Upper lobe of left lung (tissue), 6 donors: ENCODE data around the gene DYSF. TPM values are rescaled to one million over a fixed set of nuclear protein-coding genes. Genes with fewer than 3 reads are reported as not detected.

Experiments
- ATAC-seq, 2 donors: fragments of 200-7000 bp; cut with Tn5 transposase; one replicate each; pipeline ENCODE4 v1.9.1; 2022; ENCODE audit warnings: mild to moderate bottlenecking in 2 of 2, moderate library complexity in 2 of 2; ENCODE audit not compliant: low FRiP score in 2 of 2
- DNase-seq, 2 donors: peaks; one replicate each; pipeline ENCODE4 v3.0.0-alpha.2; 2019 to 2020
- H3K27ac ChIP-seq, 4 donors: fragments of 200-600 bp; sonication (generic); one replicate each; pipeline ENCODE4 v1.5.1; 2016 to 2019
- H3K27me3 ChIP-seq, 4 donors: fragments of 200-600 bp; sonication (generic); one replicate each; pipeline ENCODE4 v1.5.1; 2017 to 2019
- H3K36me3 ChIP-seq, 4 donors: fragments of 200-600 bp; sonication (generic); one replicate each; pipeline ENCODE4 v1.5.1; 2016 to 2019
- H3K4me1 ChIP-seq, 4 donors: fragments of 200-600 bp; sonication (generic); one replicate each; pipeline ENCODE4 v1.5.1; 2018 to 2019
- H3K4me3 ChIP-seq, 4 donors: fragments of 200-600 bp; sonication (generic); one replicate each; pipeline ENCODE4 v1.5.1; 2017 to 2019; ENCODE audit warnings: mild to moderate bottlenecking in 2 of 4, moderate library complexity in 1 of 4
- H3K9me3 ChIP-seq, 4 donors: fragments of 200-600 bp; sonication (generic); one replicate each; pipeline ENCODE4 v1.5.1; 2018 to 2019
- CTCF ChIP-seq, 6 experiments: fragments of 450-650 bp in 4 of 6; fragments of 200-600 bp in 2 of 6; sonication (generic) in 2 of 6; IDR thresholded peaks; one replicate each; pipeline ENCODE4 v1.5.1; 2016 to 2019; ENCODE audit warnings: antibody characterized with exemption in 6 of 6
- EP300 ChIP-seq, 4 donors: sonication (generic); formaldehyde crosslinking; IDR thresholded peaks; one replicate each; pipeline ENCODE4 v1.5.1; 2017; ENCODE audit warnings: antibody characterized with exemption in 4 of 4, control low read depth in 2 of 4
- POLR2A ChIP-seq, 4 donors: fragments of 450-650 bp; IDR thresholded peaks; one replicate each; pipeline ENCODE4 v1.5.1; 2016 to 2017; ENCODE audit warnings: antibody characterized with exemption in 4 of 4, mild to moderate bottlenecking in 2 of 4
- POLR2AphosphoS5 ChIP-seq, 2 donors: sonication (generic); formaldehyde crosslinking; IDR thresholded peaks; one replicate each; pipeline ENCODE4 v1.5.1; 2017; ENCODE audit warnings: antibody characterized with exemption in 2 of 2
- WGBS, 2 donors: methylation state at CpG; one replicate each; pipeline ENCODE4 v1.1.5; 2017 to 2018; 5-methylcytosine and 5-hydroxymethylcytosine counted together
- total RNA-seq, 6 donors: library from RNA; depleted of rRNA in 4 of 6; stranded (reverse); fragments of >200 nt in 4 of 6; gene quantifications; one replicate each; pipeline versions ENCODE4 v1.1.0 to v1.2.1, GENCODE V29; 2016 to 2021
- donor health status: DM: no; HTN: no; CAD: no; lungs with moderate emphysema.
- donor health status: DM: no; HTN: yes; CAD: no; lungs with severe emphysema.

The DYSF gene
- total RNA-seq, 6 donors from 2014 or later: 17.5 to 72.7 (median 42.7) TPM

DNA sequence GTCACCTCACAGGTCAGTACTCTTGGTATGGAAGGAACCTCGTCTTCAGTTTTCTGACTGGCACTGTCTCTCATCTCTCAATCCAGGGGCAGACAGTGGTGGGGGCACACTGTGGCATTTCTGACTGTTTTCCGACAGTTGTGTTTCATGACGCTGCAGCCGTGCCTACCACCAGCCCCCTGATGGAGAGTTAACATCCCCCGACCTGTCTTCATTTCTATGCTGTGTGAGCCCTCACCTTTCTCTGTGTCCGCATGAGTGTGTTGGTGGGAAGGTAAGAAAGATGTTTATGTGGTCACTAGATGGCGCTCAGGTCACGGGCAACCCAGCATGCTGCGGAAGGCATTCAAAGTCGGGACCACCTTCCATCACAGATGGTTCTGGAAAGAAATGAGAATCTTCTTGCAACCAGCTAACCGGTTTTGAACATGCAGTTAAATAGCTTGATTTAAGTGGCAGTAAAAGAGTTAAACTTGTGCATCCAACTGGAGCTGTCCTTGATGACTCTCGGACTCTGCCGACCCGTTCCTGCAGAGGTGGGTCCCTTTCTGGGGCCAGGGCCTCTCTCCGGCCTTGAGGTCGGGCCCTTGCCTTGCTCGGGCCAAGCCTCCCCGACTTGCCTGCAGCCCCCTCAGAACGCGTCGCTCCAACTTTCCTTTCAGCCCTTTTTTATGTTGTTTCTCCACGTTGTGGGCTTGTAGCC, 92.4 kb downstream of the DYSF start:
- DNase-seq (peak in 1 of 2 donors; percentile 42), ATAC-seq (peak; percentile 52 to 76)
- TF ChIP-seq EP300 (IDR thresholded peaks at IDR 0.05) (no peak), POLR2A (IDR thresholded peaks at IDR 0.05) (no peak), CTCF (IDR thresholded peaks at IDR 0.05) (peak; percentile 20 to 66 (median 52)), POLR2AphosphoS5 (IDR thresholded peaks at IDR 0.05) (no peak)
- Histone ChIP-seq H3K36me3 (peaks cover 0 to 17% (median 0%) of the 10 kb centered on the region in 4 donors), H3K9me3 (no peaks in the 10 kb centered on the region), H3K4me3 (peak overlapping the region in 2 of 4 donors; percentile 12 to 33), H3K27ac (peak overlapping the region; percentile 41 to 86 (median 65)), H3K27me3 (no peaks in the 10 kb centered on the region), H3K4me1 (peaks cover 0 to 14% (median 12%) of the 10 kb centered on the region in 4 donors)
- 41 to 42% methylated on average over 21 to 22 of the region's 22 CpGs for WGBS, 2 donors

- Histone ChIP-seq H3K36me3 (peaks cover 0 to 22% (median 0%) of the 10 kb centered on the region in 4 donors), H3K9me3 (no peaks in the 10 kb centered on the region), H3K4me3 (no peak overlapping the region), H3K4me1 (peaks cover 0 to 14% (median 12%) of the 10 kb centered on the region in 4 donors), H3K27ac (peak overlapping the region in 2 of 4 donors; percentile 34 to 75), H3K27me3 (no peaks in the 10 kb centered on the region)
- ATAC-seq (no peak), DNase-seq (no peak)
- 61 to 65% methylated on average over 3 of the region's 3 CpGs for WGBS, 2 donors
- TF ChIP-seq CTCF (IDR thresholded peaks at IDR 0.05) (no peak), POLR2A (IDR thresholded peaks at IDR 0.05) (no peak), POLR2AphosphoS5 (IDR thresholded peaks at IDR 0.05) (no peak), EP300 (IDR thresholded peaks at IDR 0.05) (no peak)
Measured at GRCh38 chr2:71546275-71546638, 92.9 kb downstream of the DYSF start.

- 92 to 96% methylated on average over 8 to 14 of the region's 14 CpGs for WGBS, 2 donors
- H3K4me3 ChIP-seq: no peak overlapping the region
- H3K27ac ChIP-seq: peak overlapping the region in 2 of 4 donors; percentile 34 to 75
- peaks cover 0 to 14% (median 12%) of the 10 kb centered on the region in 4 donors for H3K4me1 ChIP-seq
- TF ChIP-seq POLR2A (IDR thresholded peaks at IDR 0.05) (no peak), EP300 (IDR thresholded peaks at IDR 0.05) (no peak), POLR2AphosphoS5 (IDR thresholded peaks at IDR 0.05) (no peak), CTCF (IDR thresholded peaks at IDR 0.05) (no peak)
- H3K27me3 ChIP-seq: no peaks in the 10 kb centered on the region
- H3K36me3 ChIP-seq: peaks cover 0 to 25% (median 0%) of the 10 kb centered on the region in 4 donors
- H3K9me3 ChIP-seq: no peaks in the 10 kb centered on the region
- DNase-seq (no peak), ATAC-seq (no peak)
Measured at GRCh38 chr2:71546777-71547281, 93.5 kb downstream of the DYSF start.

DNA sequence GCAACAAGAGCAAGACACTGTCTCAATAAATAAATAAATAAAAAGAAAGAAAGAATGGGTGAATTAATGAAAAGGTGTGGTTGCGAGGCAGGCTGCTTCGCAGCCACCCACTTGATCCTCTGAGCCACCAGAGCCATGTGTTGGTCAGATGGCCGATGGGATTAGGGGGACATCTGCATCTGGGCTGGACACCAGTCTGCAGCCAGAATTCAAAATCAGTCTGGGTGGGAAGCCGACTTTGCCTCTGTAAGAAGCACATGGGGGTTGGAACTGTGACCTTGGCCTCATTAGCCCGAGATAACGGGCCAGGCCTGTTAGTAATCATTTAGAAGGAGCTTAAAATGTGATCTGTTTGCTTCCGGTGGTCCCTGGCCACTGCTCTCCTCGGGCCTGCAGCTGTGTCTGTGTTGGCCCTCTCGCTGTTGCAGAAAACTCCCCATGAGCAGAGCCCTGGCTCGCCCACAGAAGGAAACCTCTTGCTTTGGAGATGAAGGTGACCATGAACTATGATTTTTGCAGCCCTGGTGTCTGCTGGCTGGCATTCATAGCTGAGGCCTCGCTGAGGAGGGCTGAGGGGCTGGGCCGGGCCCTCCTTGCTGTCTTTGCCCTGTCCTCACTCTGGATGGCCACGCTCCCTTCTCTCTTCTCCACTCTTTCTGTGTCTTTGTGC, 94.4 kb downstream of the DYSF start:
- ATAC-seq (no peak), DNase-seq (no peak)
- Histone ChIP-seq H3K27ac (no peak overlapping the region), H3K36me3 (peaks cover 0 to 31% (median 0%) of the 10 kb centered on the region in 4 donors), H3K27me3 (no peaks in the 10 kb centered on the region), H3K4me3 (no peak overlapping the region), H3K4me1 (peaks cover 0 to 14% (median 12%) of the 10 kb centered on the region in 4 donors), H3K9me3 (no peaks in the 10 kb centered on the region)
- TF ChIP-seq CTCF (IDR thresholded peaks at IDR 0.05) (no peak), POLR2A (IDR thresholded peaks at IDR 0.05) (no peak), EP300 (IDR thresholded peaks at IDR 0.05) (no peak), POLR2AphosphoS5 (IDR thresholded peaks at IDR 0.05) (no peak)
- 83 to 84% methylated on average over 9 to 13 of the region's 13 CpGs for WGBS, 2 donors
